Measurements from ENCODE around the gene CDH22. TPM values are rescaled to one million over a fixed set of nuclear protein-coding genes. Genes with fewer than 3 reads are reported as not detected.
A peak's percentile ranks its signal among the peaks of the same experiment; 100 is the strongest.

Gene CDH22
- total RNA-seq, 1 experiment from 2014 or later: 6.4 TPM

- Histone ChIP-seq H3K36me3 (ENCODE audit: insufficient read depth, low read length) (no peaks in the 10 kb centered on the region), H3K79me2 (ENCODE audit: low read length) (no peaks in the 10 kb centered on the region), H3K4me1 (ENCODE audit: low read length) (no peaks in the 10 kb centered on the region), H3K4me3 (ENCODE audit: low read length) (no peak overlapping the region), H3K4me2 (ENCODE audit: low read depth, low read length, poor library complexity, severe bottlenecking) (no peak overlapping the region), H3K27ac (ENCODE audit: low read length) (no peak overlapping the region), H4K20me1 (ENCODE audit: insufficient read depth, low read depth, low read length) (no peaks in the 10 kb centered on the region), H2AFZ (ENCODE audit: low read length) (no peak overlapping the region), H3K27me3 (ENCODE audit: low read length) (no peaks in the 10 kb centered on the region), H3K9me3 (ENCODE audit: low read length) (no peaks in the 10 kb centered on the region), H3K9ac (ENCODE audit: low read length) (no peak overlapping the region), H3K9me2 (replicated peaks; ENCODE audit: insufficient read depth, low read length) (no peaks in the 10 kb centered on the region)
- no peak for DNase-seq
These were observed 79.6 kb downstream of the CDH22 start for GRCh38 chr20:46228670-46229069.

DNA sequence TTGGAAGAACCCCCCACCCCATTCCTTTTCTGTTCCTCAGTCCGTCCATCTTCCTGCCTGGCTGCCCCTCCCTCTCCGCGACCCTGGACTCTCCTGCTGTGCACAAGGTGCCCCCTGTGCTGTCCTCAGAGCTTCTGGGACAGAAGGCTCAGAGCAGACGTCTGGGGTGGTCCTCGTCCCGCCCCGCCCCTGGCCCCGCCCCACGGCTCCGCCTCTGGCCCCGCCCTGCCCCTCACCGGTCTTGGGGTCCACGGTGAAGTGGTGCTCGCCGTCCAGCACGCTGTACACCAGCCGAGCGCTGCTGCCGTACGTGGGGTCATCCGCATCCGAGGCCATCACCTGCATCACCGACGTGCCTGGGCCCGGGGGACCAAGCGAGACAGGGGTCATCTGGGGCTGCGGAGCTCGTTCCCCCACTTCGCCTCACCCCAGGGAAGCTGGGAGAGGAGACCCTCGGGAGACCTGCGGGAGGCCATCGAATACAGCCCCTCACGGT is 81.0 kb downstream of the CDH22 start:
- no peaks in the 10 kb centered on the region for H3K79me2 ChIP-seq (ENCODE audit: low read length)
- H3K4me1 ChIP-seq (ENCODE audit: low read length): peaks cover 8% of the 10 kb centered on the region
- H3K9me3 ChIP-seq (ENCODE audit: low read length): no peaks in the 10 kb centered on the region
- no peak overlapping the region for H3K4me3 ChIP-seq (ENCODE audit: low read length)
- H3K27ac ChIP-seq (ENCODE audit: low read length): no peak overlapping the region
- no peaks in the 10 kb centered on the region for H4K20me1 ChIP-seq (ENCODE audit: insufficient read depth, low read depth, low read length)
- no peaks in the 10 kb centered on the region for H3K27me3 ChIP-seq (ENCODE audit: low read length)
- no peak overlapping the region for H3K9ac ChIP-seq (ENCODE audit: low read length)
- no peaks in the 10 kb centered on the region for H3K9me2 ChIP-seq (replicated peaks; ENCODE audit: insufficient read depth, low read length)
- H3K4me2 ChIP-seq (ENCODE audit: low read depth, low read length, poor library complexity, severe bottlenecking): no peak overlapping the region
- DNase-seq: no peak
- no peak overlapping the region for H2AFZ ChIP-seq (ENCODE audit: low read length)
- H3K36me3 ChIP-seq (ENCODE audit: insufficient read depth, low read length): no peaks in the 10 kb centered on the region

- Histone ChIP-seq H3K27me3 (ENCODE audit: low read length) (no peaks in the 10 kb centered on the region), H3K79me2 (ENCODE audit: low read length) (no peaks in the 10 kb centered on the region), H3K36me3 (ENCODE audit: insufficient read depth, low read length) (no peaks in the 10 kb centered on the region), H3K4me3 (ENCODE audit: low read length) (no peak overlapping the region), H3K9me3 (ENCODE audit: low read length) (no peaks in the 10 kb centered on the region), H3K4me1 (ENCODE audit: low read length) (peaks cover 14% of the 10 kb centered on the region), H3K9ac (ENCODE audit: low read length) (no peak overlapping the region), H3K27ac (ENCODE audit: low read length) (no peak overlapping the region), H3K4me2 (ENCODE audit: low read depth, low read length, poor library complexity, severe bottlenecking) (no peak overlapping the region), H3K9me2 (replicated peaks; ENCODE audit: insufficient read depth, low read length) (no peaks in the 10 kb centered on the region), H4K20me1 (ENCODE audit: insufficient read depth, low read depth, low read length) (no peaks in the 10 kb centered on the region), H2AFZ (ENCODE audit: low read length) (no peak overlapping the region)
- DNase-seq: no peak
These were observed 81.7 kb downstream of the CDH22 start for GRCh38 chr20:46226602-46227001.

- Histone ChIP-seq H3K27ac (ENCODE audit: low read length) (no peak overlapping the region), H3K4me3 (ENCODE audit: low read length) (no peak overlapping the region), H3K4me2 (ENCODE audit: low read depth, low read length, poor library complexity, severe bottlenecking) (no peak overlapping the region), H3K27me3 (ENCODE audit: low read length) (no peaks in the 10 kb centered on the region), H3K9ac (ENCODE audit: low read length) (no peak overlapping the region), H3K9me3 (ENCODE audit: low read length) (no peaks in the 10 kb centered on the region), H3K36me3 (ENCODE audit: insufficient read depth, low read length) (no peaks in the 10 kb centered on the region), H3K9me2 (replicated peaks; ENCODE audit: insufficient read depth, low read length) (no peaks in the 10 kb centered on the region), H4K20me1 (ENCODE audit: insufficient read depth, low read depth, low read length) (no peaks in the 10 kb centered on the region), H3K79me2 (ENCODE audit: low read length) (no peaks in the 10 kb centered on the region), H2AFZ (ENCODE audit: low read length) (no peak overlapping the region), H3K4me1 (ENCODE audit: low read length) (peaks cover 26% of the 10 kb centered on the region)
- DNase-seq: no peak
These were observed 85.7 kb downstream of the CDH22 start for GRCh38 chr20:46222521-46223007.

GRCh38 chr20:46221256-46221833 is 87.0 kb downstream of the CDH22 start:
- Histone ChIP-seq H3K4me2 (ENCODE audit: low read depth, low read length, poor library complexity, severe bottlenecking) (peak overlapping the region; percentile 20), H3K4me1 (ENCODE audit: low read length) (peaks cover 26% of the 10 kb centered on the region), H2AFZ (ENCODE audit: low read length) (no peak overlapping the region), H3K9me2 (replicated peaks; ENCODE audit: insufficient read depth, low read length) (no peaks in the 10 kb centered on the region), H3K79me2 (ENCODE audit: low read length) (no peaks in the 10 kb centered on the region), H3K27me3 (ENCODE audit: low read length) (no peaks in the 10 kb centered on the region), H3K4me3 (ENCODE audit: low read length) (no peak overlapping the region), H3K9me3 (ENCODE audit: low read length) (no peaks in the 10 kb centered on the region), H3K27ac (ENCODE audit: low read length) (no peak overlapping the region), H3K36me3 (ENCODE audit: insufficient read depth, low read length) (no peaks in the 10 kb centered on the region), H3K9ac (ENCODE audit: low read length) (no peak overlapping the region), H4K20me1 (ENCODE audit: insufficient read depth, low read depth, low read length) (no peaks in the 10 kb centered on the region)
- DNase-seq: peak; percentile 60

DNA sequence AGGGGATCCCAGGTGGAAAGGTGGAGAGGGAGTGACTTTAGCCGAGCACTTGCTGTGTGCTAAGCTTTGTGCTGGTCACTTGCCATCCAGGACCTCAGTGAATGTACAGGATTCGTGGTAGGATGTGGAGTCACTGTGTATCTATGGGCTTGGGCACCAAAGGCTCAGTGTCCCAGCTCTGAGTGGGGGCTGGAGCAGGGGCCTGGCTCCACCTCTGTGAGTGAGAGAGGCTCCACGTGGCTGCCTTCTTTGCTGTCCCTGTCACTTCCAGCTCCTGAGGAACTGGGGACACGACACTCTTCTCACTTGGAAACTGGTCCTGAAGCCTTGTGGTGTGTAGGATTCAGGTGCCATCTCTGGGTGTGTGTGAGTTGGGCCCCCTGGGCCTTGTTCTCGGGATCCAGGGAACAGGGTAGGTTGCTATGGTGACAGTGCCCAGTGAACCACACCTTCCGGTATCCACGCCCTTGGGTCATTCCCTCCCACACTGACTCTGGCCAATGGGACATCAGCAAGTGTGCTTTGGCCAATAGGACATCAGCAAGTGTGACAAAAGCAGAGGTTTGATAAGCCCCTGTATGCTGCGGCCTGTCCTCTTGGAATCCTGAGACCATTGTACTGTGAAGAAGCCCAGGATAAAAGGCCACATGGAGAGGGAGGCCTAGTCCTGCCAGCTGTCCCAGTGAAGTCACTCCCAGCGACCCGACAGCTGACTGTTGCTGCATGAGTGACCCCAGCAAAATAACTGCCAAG is 87.7 kb downstream of the CDH22 start:
- no peaks in the 10 kb centered on the region for H3K27me3 ChIP-seq (ENCODE audit: low read length)
- no peak overlapping the region for H3K9ac ChIP-seq (ENCODE audit: low read length)
- no peaks in the 10 kb centered on the region for H4K20me1 ChIP-seq (ENCODE audit: insufficient read depth, low read depth, low read length)
- H3K9me2 ChIP-seq (replicated peaks; ENCODE audit: insufficient read depth, low read length): no peaks in the 10 kb centered on the region
- peaks cover 26% of the 10 kb centered on the region for H3K4me1 ChIP-seq (ENCODE audit: low read length)
- H3K4me2 ChIP-seq (ENCODE audit: low read depth, low read length, poor library complexity, severe bottlenecking): peak overlapping the region; percentile 20
- DNase-seq: peak; percentile 86
- H3K27ac ChIP-seq (ENCODE audit: low read length): no peak overlapping the region
- no peaks in the 10 kb centered on the region for H3K9me3 ChIP-seq (ENCODE audit: low read length)
- no peaks in the 10 kb centered on the region for H3K36me3 ChIP-seq (ENCODE audit: insufficient read depth, low read length)
- no peaks in the 10 kb centered on the region for H3K79me2 ChIP-seq (ENCODE audit: low read length)
- H3K4me3 ChIP-seq (ENCODE audit: low read length): no peak overlapping the region
- no peak overlapping the region for H2AFZ ChIP-seq (ENCODE audit: low read length)

GRCh38 chr20:46219920-46220319 is 88.4 kb downstream of the CDH22 start:
- peaks cover 26% of the 10 kb centered on the region for H3K4me1 ChIP-seq (ENCODE audit: low read length)
- H4K20me1 ChIP-seq (ENCODE audit: insufficient read depth, low read depth, low read length): no peaks in the 10 kb centered on the region
- no peaks in the 10 kb centered on the region for H3K9me2 ChIP-seq (replicated peaks; ENCODE audit: insufficient read depth, low read length)
- H3K9ac ChIP-seq (ENCODE audit: low read length): no peak overlapping the region
- no peak overlapping the region for H3K4me3 ChIP-seq (ENCODE audit: low read length)
- no peaks in the 10 kb centered on the region for H3K9me3 ChIP-seq (ENCODE audit: low read length)
- no peak overlapping the region for H3K27ac ChIP-seq (ENCODE audit: low read length)
- no peaks in the 10 kb centered on the region for H3K36me3 ChIP-seq (ENCODE audit: insufficient read depth, low read length)
- no peak for DNase-seq
- no peak overlapping the region for H3K4me2 ChIP-seq (ENCODE audit: low read depth, low read length, poor library complexity, severe bottlenecking)
- H3K79me2 ChIP-seq (ENCODE audit: low read length): no peaks in the 10 kb centered on the region
- H3K27me3 ChIP-seq (ENCODE audit: low read length): no peaks in the 10 kb centered on the region
- H2AFZ ChIP-seq (ENCODE audit: low read length): no peak overlapping the region

DNA sequence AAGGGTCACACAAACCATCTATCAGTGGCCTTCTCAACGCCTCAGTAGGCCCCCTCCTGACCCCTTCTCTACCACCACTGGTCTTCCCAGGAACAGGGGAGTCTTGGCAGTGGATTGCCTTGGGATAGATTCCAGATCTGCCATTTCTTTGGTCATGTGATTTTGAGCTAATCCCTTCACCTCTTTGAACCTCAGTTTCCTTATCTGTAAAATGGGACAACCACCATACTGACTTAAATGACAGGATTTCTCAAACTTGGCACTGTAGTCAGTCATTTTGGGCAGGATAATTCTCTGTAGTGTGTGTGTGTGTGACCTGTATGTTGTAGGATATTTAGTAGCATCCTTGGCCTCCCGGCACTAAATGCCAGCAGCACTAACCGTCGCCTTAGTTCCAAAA is 89.1 kb downstream of the CDH22 start:
- Histone ChIP-seq H3K27me3 (ENCODE audit: low read length) (no peaks in the 10 kb centered on the region), H3K9me2 (replicated peaks; ENCODE audit: insufficient read depth, low read length) (no peaks in the 10 kb centered on the region), H2AFZ (ENCODE audit: low read length) (no peak overlapping the region), H3K4me1 (ENCODE audit: low read length) (peaks cover 26% of the 10 kb centered on the region), H3K36me3 (ENCODE audit: insufficient read depth, low read length) (no peaks in the 10 kb centered on the region), H3K27ac (ENCODE audit: low read length) (no peak overlapping the region), H3K9me3 (ENCODE audit: low read length) (no peaks in the 10 kb centered on the region), H4K20me1 (ENCODE audit: insufficient read depth, low read depth, low read length) (no peaks in the 10 kb centered on the region), H3K4me3 (ENCODE audit: low read length) (no peak overlapping the region), H3K79me2 (ENCODE audit: low read length) (no peaks in the 10 kb centered on the region), H3K9ac (ENCODE audit: low read length) (no peak overlapping the region), H3K4me2 (ENCODE audit: low read depth, low read length, poor library complexity, severe bottlenecking) (no peak overlapping the region)
- DNase-seq: no peak

All from Karpas-422 (cell line).